ENCODE measurements around the gene THAP11.
A peak's percentile ranks its signal among the peaks of the same experiment; 100 is the strongest.

DNA sequence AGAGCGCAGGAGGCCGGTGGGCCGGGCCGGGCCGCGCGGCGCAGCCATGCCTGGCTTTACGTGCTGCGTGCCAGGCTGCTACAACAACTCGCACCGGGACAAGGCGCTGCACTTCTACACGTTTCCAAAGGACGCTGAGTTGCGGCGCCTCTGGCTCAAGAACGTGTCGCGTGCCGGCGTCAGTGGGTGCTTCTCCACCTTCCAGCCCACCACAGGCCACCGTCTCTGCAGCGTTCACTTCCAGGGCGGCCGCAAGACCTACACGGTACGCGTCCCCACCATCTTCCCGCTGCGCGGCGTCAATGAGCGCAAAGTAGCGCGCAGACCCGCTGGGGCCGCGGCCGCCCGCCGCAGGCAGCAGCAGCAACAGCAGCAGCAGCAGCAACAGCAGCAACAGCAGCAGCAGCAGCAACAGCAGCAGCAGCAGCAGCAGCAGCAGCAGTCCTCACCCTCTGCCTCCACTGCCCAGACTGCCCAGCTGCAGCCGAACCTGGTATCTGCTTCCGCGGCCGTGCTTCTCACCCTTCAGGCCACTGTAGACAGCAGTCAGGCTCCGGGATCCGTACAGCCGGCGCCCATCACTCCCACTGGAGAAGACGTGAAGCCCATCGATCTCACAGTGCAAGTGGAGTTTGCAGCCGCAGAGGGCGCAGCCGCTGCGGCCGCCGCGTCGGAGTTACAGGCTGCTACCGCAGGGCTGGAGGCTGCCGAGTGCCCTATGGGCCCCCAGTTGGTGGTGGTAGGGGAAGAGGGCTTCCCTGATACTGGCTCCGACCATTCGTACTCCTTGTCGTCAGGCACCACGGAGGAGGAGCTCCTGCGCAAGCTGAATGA, 606 bp downstream of the THAP11 start:
- TF ChIP-seq, protein P1, sequence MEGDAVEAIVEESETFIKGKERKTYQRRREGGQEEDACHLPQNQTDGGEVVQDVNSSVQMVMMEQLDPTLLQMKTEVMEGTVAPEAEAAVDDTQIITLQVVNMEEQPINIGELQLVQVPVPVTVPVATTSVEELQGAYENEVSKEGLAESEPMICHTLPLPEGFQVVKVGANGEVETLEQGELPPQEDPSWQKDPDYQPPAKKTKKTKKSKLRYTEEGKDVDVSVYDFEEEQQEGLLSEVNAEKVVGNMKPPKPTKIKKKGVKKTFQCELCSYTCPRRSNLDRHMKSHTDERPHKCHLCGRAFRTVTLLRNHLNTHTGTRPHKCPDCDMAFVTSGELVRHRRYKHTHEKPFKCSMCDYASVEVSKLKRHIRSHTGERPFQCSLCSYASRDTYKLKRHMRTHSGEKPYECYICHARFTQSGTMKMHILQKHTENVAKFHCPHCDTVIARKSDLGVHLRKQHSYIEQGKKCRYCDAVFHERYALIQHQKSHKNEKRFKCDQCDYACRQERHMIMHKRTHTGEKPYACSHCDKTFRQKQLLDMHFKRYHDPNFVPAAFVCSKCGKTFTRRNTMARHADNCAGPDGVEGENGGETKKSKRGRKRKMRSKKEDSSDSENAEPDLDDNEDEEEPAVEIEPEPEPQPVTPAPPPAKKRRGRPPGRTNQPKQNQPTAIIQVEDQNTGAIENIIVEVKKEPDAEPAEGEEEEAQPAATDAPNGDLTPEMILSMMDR (IDR thresholded peaks at IDR 0.05), result peak in 3 of 4 donors; percentile 6 to 20 (median 7)
- peak; percentile 12 for TF ChIP-seq POLR2A (IDR thresholded peaks at IDR 0.05)
